COLO668 (cell line): Measurements from ENCODE around the gene DPH1.
"Not testable (repeated sequence)": the region's sequence is repeated elsewhere in the genome, so short reads cannot be mapped to it uniquely, and the experiment has no call there.

Source experiments
- DNase-seq: peaks from one replicate; lab custom pipeline; 2025; ENCODE audit not compliant: unreplicated experiment; lab: John Stamatoyannopoulos, UW

The DPH1 gene

GRCh38 chr17:2029911-2030778, at the start of gene DPH1:
Gene DPH1, plus strand, starts transcription at chr17:2030153. Its CDS starts 17 bp downstream, at chr17:2030170.
- DNase-seq = peak; percentile 81

- no peak for DNase-seq
Observed at GRCh38 chr17:1980665-1981250, 49.2 kb upstream of the DPH1 start.

GRCh38 chr17:1982793-1983366, 47.1 kb upstream of the DPH1 start:
- DNase-seq = not testable (repeated sequence)

- DNase-seq = no peak
Observed at GRCh38 chr17:1985093-1985492, 44.9 kb upstream of the DPH1 start.

- DNase-seq = no peak
Observed at GRCh38 chr17:1985686-1986085, 44.3 kb upstream of the DPH1 start.

- no peak for DNase-seq
Observed at GRCh38 chr17:1986783-1987451, 43.0 kb upstream of the DPH1 start.

- no peak for DNase-seq
Observed at GRCh38 chr17:1989135-1989534, 40.8 kb upstream of the DPH1 start.

- no peak for DNase-seq
Observed at GRCh38 chr17:1992541-1992940, 37.4 kb upstream of the DPH1 start.

- DNase-seq = no peak
Observed at GRCh38 chr17:1994707-1995106, 35.2 kb upstream of the DPH1 start.

GRCh38 chr17:1995321-1995892, 34.5 kb upstream of the DPH1 start:
- DNase-seq = no peak

- DNase-seq = peak; percentile 5
Observed at GRCh38 chr17:1995907-1996799, 33.8 kb upstream of the DPH1 start.

GRCh38 chr17:1996800-1997288, 33.1 kb upstream of the DPH1 start:
- peak; percentile 27 for DNase-seq

GRCh38 chr17:1997289-1997926, 32.5 kb upstream of the DPH1 start:
- DNase-seq = peak; percentile 44

GRCh38 chr17:1997927-1998742, 31.8 kb upstream of the DPH1 start:
- peak; percentile 91 for DNase-seq

- DNase-seq = peak; percentile 74
Observed at GRCh38 chr17:1999557-2000251, 30.2 kb upstream of the DPH1 start.

GRCh38 chr17:2002767-2003329, 27.1 kb upstream of the DPH1 start:
- no peak for DNase-seq

- no peak for DNase-seq
Observed at GRCh38 chr17:2003525-2003924, 26.4 kb upstream of the DPH1 start.

- DNase-seq = no peak
Observed at GRCh38 chr17:2004435-2004952, 25.5 kb upstream of the DPH1 start.
